ENCODE data around the gene C12orf56.
"Not testable (repeated sequence)": the region's sequence is repeated elsewhere in the genome, so short reads cannot be mapped to it uniquely, and the experiment has no call there.

C12orf56 gene

GRCh38 chr12:64222009-64222765 is 168.4 kb downstream of the C12orf56 start, which contains the start of gene KICS2:
Gene KICS2, minus strand, starts transcription at chr12:64222296. Its CDS starts 59 bp downstream, at chr12:64222237.
- no peaks in the 10 kb centered on the region for H3K27me3 Mint-ChIP-seq
- peak within 1 kb of the TSS; percentile 89 for H3K27ac Mint-ChIP-seq
- peak within 1 kb of the TSS; percentile 97 for H3K4me3 Mint-ChIP-seq
- no peaks in the 10 kb centered on the region for H3K9me3 Mint-ChIP-seq
- H3K36me3 Mint-ChIP-seq (ENCODE audit: low read depth), result peaks cover 11% of the 10 kb centered on the region
- intact Hi-C loops (cut with micrococcal nuclease), result loop anchor here (10.0 kb wide), 2 partner anchors 137 to 257 kb away; no protein-coding TSS in a partner anchor
- H3K4me1 Mint-ChIP-seq (ENCODE audit: low read depth), result peaks cover 28% of the 10 kb centered on the region

- Mint-ChIP-seq H3K27me3 (no peaks in the 10 kb centered on the region), H3K27ac (peak overlapping the region; percentile 89), H3K4me1 (ENCODE audit: low read depth) (peaks cover 29% of the 10 kb centered on the region), H3K36me3 (ENCODE audit: low read depth) (peaks cover 11% of the 10 kb centered on the region), H3K9me3 (no peaks in the 10 kb centered on the region), H3K4me3 (peak overlapping the region; percentile 97)
- intact Hi-C loops (cut with micrococcal nuclease), result loop anchor here (10.0 kb wide), 2 partner anchors 137 to 257 kb away; no protein-coding TSS in a partner anchor
Measured at GRCh38 chr12:64221651-64222008, 168.9 kb downstream of the C12orf56 start.

GRCh38 chr12:64220046-64220445 is 170.5 kb downstream of the C12orf56 start:
- no peaks in the 10 kb centered on the region for H3K27me3 Mint-ChIP-seq
- H3K4me1 Mint-ChIP-seq (ENCODE audit: low read depth), result peaks cover 23% of the 10 kb centered on the region
- H3K27ac Mint-ChIP-seq, result no peak overlapping the region
- peaks cover 11% of the 10 kb centered on the region for H3K36me3 Mint-ChIP-seq (ENCODE audit: low read depth)
- H3K4me3 Mint-ChIP-seq, result no peak overlapping the region
- intact Hi-C loops (cut with micrococcal nuclease), result loop anchor here (10.0 kb wide), 2 partner anchors 135 to 255 kb away; no protein-coding TSS in a partner anchor
- no peaks in the 10 kb centered on the region for H3K9me3 Mint-ChIP-seq

GRCh38 chr12:64219145-64219544 is 171.4 kb downstream of the C12orf56 start:
- Mint-ChIP-seq H3K4me1 (ENCODE audit: low read depth) (peaks cover 23% of the 10 kb centered on the region), H3K27me3 (no peaks in the 10 kb centered on the region), H3K27ac (no peak overlapping the region), H3K4me3 (no peak overlapping the region), H3K36me3 (ENCODE audit: low read depth) (peaks cover 14% of the 10 kb centered on the region), H3K9me3 (no peaks in the 10 kb centered on the region)
- intact Hi-C loops (cut with micrococcal nuclease), result no loop called here

- intact Hi-C loops (cut with micrococcal nuclease), result no loop called here
- Mint-ChIP-seq H3K9me3 (no peaks in the 10 kb centered on the region), H3K4me1 (ENCODE audit: low read depth) (peaks cover 23% of the 10 kb centered on the region), H3K27me3 (no peaks in the 10 kb centered on the region), H3K36me3 (ENCODE audit: low read depth) (peaks cover 17% of the 10 kb centered on the region), H3K27ac (no peak overlapping the region), H3K4me3 (peak overlapping the region; percentile 39)
Measured at GRCh38 chr12:64218597-64218996, 172.0 kb downstream of the C12orf56 start.

GRCh38 chr12:64217643-64218042 is 172.9 kb downstream of the C12orf56 start:
- H3K27me3 Mint-ChIP-seq; H3K9me3 Mint-ChIP-seq; intact Hi-C loops (cut with micrococcal nuclease); H3K4me3 Mint-ChIP-seq: not testable (repeated sequence)
- Mint-ChIP-seq H3K27ac (peak overlapping the region; percentile 24), H3K4me1 (ENCODE audit: low read depth) (peaks cover 23% of the 10 kb centered on the region), H3K36me3 (ENCODE audit: low read depth) (peaks cover 21% of the 10 kb centered on the region)

- intact Hi-C loops (cut with micrococcal nuclease), result no loop called here
- H3K27ac Mint-ChIP-seq, result no peak overlapping the region
- no peak overlapping the region for H3K4me3 Mint-ChIP-seq
- H3K27me3 Mint-ChIP-seq, result no peaks in the 10 kb centered on the region
- no peaks in the 10 kb centered on the region for H3K9me3 Mint-ChIP-seq
- H3K36me3 Mint-ChIP-seq (ENCODE audit: low read depth), result peaks cover 19% of the 10 kb centered on the region
- H3K4me1 Mint-ChIP-seq (ENCODE audit: low read depth), result peaks cover 18% of the 10 kb centered on the region
Measured at GRCh38 chr12:64216239-64216638, 174.3 kb downstream of the C12orf56 start.
